Testis (tissue), 3 donors: ENCODE measurements around the gene ITIH4. TPM values are rescaled to one million over a fixed set of nuclear protein-coding genes. Genes with fewer than 3 reads are reported as not detected.

Experiments used
- DNase-seq: peaks from one replicate; pipeline ENCODE4 v3.0.0-alpha.2; 2019
- H3K27ac ChIP-seq, 2 donors: fragments of 200-600 bp; sonication (generic); one replicate each; pipeline ENCODE4 v1.5.1; 2019
- H3K27me3 ChIP-seq: fragments of 200-600 bp; sonication (generic); one replicate; pipeline ENCODE4 v1.5.1; 2019
- H3K36me3 ChIP-seq: fragments of 200-600 bp; sonication (generic); one replicate; pipeline ENCODE4 v1.5.1; 2017; ENCODE audit warnings: low read depth; ENCODE audit errors: missing control alignments
- H3K4me1 ChIP-seq: fragments of 200-600 bp; sonication (generic); one replicate; pipeline ENCODE4 v1.5.1; 2019
- H3K4me3 ChIP-seq, 2 donors: fragments of 200-600 bp; sonication (generic); one replicate each; pipeline ENCODE4 v1.5.1; 2017 to 2019
- H3K9me3 ChIP-seq: fragments of 200-600 bp; sonication (generic); one replicate; pipeline ENCODE4 v1.5.1; 2017
- POLR2A ChIP-seq: fragments of 450-650 bp; IDR thresholded peaks from one replicate; pipeline ENCODE4 v1.6.1; 2017; ENCODE audit warnings: antibody characterized with exemption, mild to moderate bottlenecking, moderate library complexity
- WGBS, 2 donors: methylation state at CpG; one replicate each; pipeline ENCODE4 v1.1.5; 2018; 5-methylcytosine and 5-hydroxymethylcytosine counted together
- intact Hi-C: fragments of 100-400 bp; cut with DNase I; formaldehyde crosslinking; loops from one replicate; pipeline ENCODE4 v1.15.1; 2023; ENCODE audit warnings: low total_unique reads
- polyA plus RNA-seq: library from polyadenylated mRNA; stranded (reverse); fragments of 350-450 nt; fragmentation: Illumina TruSeq; extraction: RNeasy Lipid Tissue Mini Kit (QIAGEN cat#74804); gene quantifications from one replicate; pipeline ENCODE4 v1.2.3, GENCODE V29; 2014; ENCODE audit warnings: low read depth, low replicate concordance; ENCODE audit not compliant: insufficient read depth
- total RNA-seq, 2 donors: library from RNA; depleted of rRNA; stranded (reverse); fragments of >200 nt; gene quantifications; one replicate each; pipeline ENCODE4 v1.2.3, GENCODE V29; 2016
- TF ChIP-seq, protein P1 (sequence below), 3 experiments: fragments of 450-650 bp in 2 of 3; fragments of 200-600 bp in 1 of 3; sonication (generic) in 1 of 3; IDR thresholded peaks; one replicate each; pipeline ENCODE4 v1.5.1; 2016 to 2019; ENCODE audit warnings: antibody characterized with exemption in 3 of 3, mild to moderate bottlenecking in 2 of 3, moderate library complexity in 1 of 3

Gene ITIH4
- total and polyA plus RNA-seq, 3 donors from 2014 or later: 16.8 to 30.2 (median 19.9) TPM

DNA sequence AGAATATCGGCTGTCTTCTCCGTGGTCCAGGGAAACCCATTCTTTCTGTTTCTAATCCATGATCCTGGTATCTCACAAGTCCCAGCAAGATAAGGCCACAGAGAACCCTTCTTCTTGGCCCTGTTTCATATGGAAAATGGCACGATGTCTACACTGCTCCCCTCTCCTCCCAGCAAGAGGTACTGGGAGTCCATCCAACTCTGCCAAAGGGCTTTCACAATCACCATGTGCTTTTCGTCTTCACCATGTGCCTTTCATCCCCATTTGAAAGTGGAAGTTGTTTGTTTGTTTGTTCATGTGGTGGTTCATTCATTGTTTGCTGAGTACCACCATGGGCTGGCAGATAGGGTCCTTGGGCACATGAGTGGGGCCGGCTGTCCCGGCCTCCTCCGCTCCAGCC, 30.4 kb downstream of the ITIH4 start:
- TF ChIP-seq, protein P1, sequence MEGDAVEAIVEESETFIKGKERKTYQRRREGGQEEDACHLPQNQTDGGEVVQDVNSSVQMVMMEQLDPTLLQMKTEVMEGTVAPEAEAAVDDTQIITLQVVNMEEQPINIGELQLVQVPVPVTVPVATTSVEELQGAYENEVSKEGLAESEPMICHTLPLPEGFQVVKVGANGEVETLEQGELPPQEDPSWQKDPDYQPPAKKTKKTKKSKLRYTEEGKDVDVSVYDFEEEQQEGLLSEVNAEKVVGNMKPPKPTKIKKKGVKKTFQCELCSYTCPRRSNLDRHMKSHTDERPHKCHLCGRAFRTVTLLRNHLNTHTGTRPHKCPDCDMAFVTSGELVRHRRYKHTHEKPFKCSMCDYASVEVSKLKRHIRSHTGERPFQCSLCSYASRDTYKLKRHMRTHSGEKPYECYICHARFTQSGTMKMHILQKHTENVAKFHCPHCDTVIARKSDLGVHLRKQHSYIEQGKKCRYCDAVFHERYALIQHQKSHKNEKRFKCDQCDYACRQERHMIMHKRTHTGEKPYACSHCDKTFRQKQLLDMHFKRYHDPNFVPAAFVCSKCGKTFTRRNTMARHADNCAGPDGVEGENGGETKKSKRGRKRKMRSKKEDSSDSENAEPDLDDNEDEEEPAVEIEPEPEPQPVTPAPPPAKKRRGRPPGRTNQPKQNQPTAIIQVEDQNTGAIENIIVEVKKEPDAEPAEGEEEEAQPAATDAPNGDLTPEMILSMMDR (IDR thresholded peaks at IDR 0.05): no peak
- TF ChIP-seq POLR2A: no peak
- H3K4me1 ChIP-seq: peaks cover 10% of the 10 kb centered on the region
- no peaks in the 10 kb centered on the region for H3K36me3 ChIP-seq
- no peak overlapping the region for H3K27ac ChIP-seq
- no peaks in the 10 kb centered on the region for H3K9me3 ChIP-seq
- H3K27me3 ChIP-seq: no peaks in the 10 kb centered on the region
- no peak overlapping the region for H3K4me3 ChIP-seq
- WGBS, 2 donors: 74 to 75% methylated on average over 7 of the region's 7 CpGs
- intact Hi-C loops: no loop called here
- DNase-seq: no peak

DNA sequence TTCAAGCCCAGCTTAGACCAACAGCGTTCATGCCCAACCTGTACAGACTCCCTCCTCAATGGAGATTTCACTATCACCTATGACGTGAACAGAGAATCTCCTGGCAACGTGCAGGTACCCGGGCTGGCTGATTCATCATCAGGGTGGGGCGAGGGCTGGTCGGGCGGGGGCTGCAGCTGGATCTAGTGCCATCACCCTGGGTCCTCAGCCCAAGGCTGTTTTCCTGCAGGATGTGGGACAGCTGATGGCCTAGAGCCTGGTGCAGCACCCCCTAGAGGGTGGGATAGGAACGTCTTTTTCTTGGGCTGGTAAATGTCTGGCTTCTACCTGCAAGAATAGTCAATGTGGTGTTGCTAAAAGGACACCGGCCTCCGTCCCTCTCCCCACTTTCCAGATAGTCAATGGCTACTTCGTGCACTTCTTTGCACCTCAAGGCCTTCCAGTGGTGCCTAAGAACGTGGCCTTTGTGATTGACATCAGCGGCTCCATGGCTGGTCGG, 31.4 kb downstream of the ITIH4 start:
- intact Hi-C loops: no loop called here
- no peak overlapping the region for H3K27ac ChIP-seq
- 75 to 79% methylated on average over 9 to 14 of the region's 14 CpGs for WGBS, 2 donors

DNA sequence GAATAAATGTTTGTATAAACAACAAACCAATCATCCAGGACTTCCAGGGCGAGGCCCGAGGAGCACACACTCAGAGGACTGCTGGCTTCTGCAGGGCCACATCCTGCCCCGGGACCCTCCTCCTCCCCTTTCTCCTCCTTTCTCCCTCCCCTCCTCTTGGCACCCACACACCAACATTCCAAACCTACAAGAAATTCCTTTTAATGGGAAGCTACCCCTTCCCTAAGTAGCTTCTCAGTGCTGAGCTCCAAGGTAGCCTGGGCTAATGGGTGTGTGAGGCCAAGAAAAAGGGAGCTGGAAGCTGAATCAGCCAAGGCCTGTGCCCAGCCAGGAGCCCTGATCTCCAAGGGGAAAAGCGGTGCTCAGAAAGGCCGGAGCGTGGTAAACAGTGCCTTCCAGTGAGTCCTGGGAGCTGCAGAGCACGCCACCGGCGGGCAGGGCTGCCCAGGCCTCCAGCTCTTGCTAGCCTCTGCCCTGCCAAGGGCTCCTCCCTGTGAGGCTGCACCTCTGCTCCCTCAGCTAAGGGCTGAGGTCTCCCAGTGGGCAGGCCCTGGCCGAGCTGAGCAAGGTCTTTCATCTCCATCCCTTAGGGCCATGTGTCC, 32.0 kb downstream of the ITIH4 start:
- intact Hi-C loops: no loop called here
- no peak for TF ChIP-seq POLR2A
- TF ChIP-seq, protein P1 (IDR thresholded peaks at IDR 0.05): no peak
- no peaks in the 10 kb centered on the region for H3K27me3 ChIP-seq
- H3K4me3 ChIP-seq: no peak overlapping the region
- H3K36me3 ChIP-seq: no peaks in the 10 kb centered on the region
- no peaks in the 10 kb centered on the region for H3K9me3 ChIP-seq
- no peak overlapping the region for H3K27ac ChIP-seq
- peaks cover 10% of the 10 kb centered on the region for H3K4me1 ChIP-seq
- WGBS, 2 donors: 72 to 79% methylated on average over 4 to 10 of the region's 10 CpGs
- DNase-seq: no peak

More for the DNA sequence above, 31.4 kb downstream of the ITIH4 start:
- Histone ChIP-seq H3K4me1 (peaks cover 10% of the 10 kb centered on the region), H3K4me3 (no peak overlapping the region), H3K36me3 (no peaks in the 10 kb centered on the region), H3K9me3 (no peaks in the 10 kb centered on the region), H3K27me3 (no peaks in the 10 kb centered on the region)
- no peak for TF ChIP-seq POLR2A
- TF ChIP-seq, protein P1 (IDR thresholded peaks at IDR 0.05): peak in 2 of 3 experiments; percentile 13 to 40
- peak; percentile 32 for DNase-seq

DNA sequence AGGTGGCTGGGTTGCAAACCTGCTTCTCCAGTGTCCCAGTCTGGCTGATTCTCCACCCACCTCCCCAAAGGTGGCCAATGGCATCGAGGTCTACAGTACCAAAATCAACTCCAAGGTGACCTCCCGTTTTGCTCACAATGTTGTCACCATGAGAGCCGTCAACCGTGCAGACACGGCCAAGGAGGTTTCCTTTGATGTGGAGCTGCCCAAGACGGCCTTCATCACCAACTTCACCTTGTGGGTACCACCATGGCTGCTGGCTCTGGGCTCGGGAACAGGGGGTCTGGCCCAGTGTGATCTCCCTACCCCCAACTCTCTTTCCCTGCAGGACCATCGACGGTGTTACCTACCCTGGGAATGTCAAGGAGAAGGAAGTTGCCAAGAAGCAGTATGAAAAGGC, 34.1 kb downstream of the ITIH4 start:
- H3K9me3 ChIP-seq: no peaks in the 10 kb centered on the region
- intact Hi-C loops: no loop called here
- H3K27ac ChIP-seq: no peak overlapping the region
- H3K36me3 ChIP-seq: no peaks in the 10 kb centered on the region
- DNase-seq: no peak
- H3K27me3 ChIP-seq: no peaks in the 10 kb centered on the region
- no peaks in the 10 kb centered on the region for H3K4me1 ChIP-seq
- 87 to 96% methylated on average over 9 of the region's 9 CpGs for WGBS, 2 donors
- TF ChIP-seq, protein P1 (IDR thresholded peaks at IDR 0.05): no peak
- no peak for TF ChIP-seq POLR2A
- H3K4me3 ChIP-seq: no peak overlapping the region
